Sigmoid colon (tissue), 3 donors: ENCODE measurements around the gene SERPINA12.

ENCODE experiments used
- CTCF ChIP-seq, 4 experiments: fragments of 450-650 bp in 3 of 4; fragments of 200-600 bp in 1 of 4; IDR thresholded peaks; one replicate each; pipeline ENCODE4 v1.5.1; 2016 to 2019; ENCODE audit warnings: antibody characterized with exemption in 4 of 4, mild to moderate bottlenecking in 3 of 4, moderate library complexity in 2 of 4
- POLR2A ChIP-seq, 2 donors: fragments of 450-650 bp; IDR thresholded peaks; one replicate each; pipeline ENCODE4 v1.6.1; 2016; ENCODE audit warnings: antibody characterized with exemption in 2 of 2, mild to moderate bottlenecking in 2 of 2, moderate library complexity in 2 of 2

- TF ChIP-seq CTCF (IDR thresholded peaks at IDR 0.05) (no peak), POLR2A (IDR thresholded peaks at IDR 0.05) (no peak)
Observed at GRCh38 chr14:94505641-94506040, 3.6 kb downstream of the SERPINA12 start.
